Right lobe of liver (tissue), 6 donors: ENCODE results near the gene OVCH2. TPM values are rescaled to one million over a fixed set of nuclear protein-coding genes. Genes with fewer than 3 reads are reported as not detected.

ENCODE experiments used
- ATAC-seq, 4 donors: fragments of 200-7000 bp; cut with Tn5 transposase; one replicate each; pipeline ENCODE4 v1.9.1; 2020; ENCODE audit warnings: mild to moderate bottlenecking in 4 of 4, moderate library complexity in 4 of 4
- DNase-seq, 3 donors: peaks; one replicate each; pipeline ENCODE4 v3.0.0-alpha.2; 2020
- H3K27ac ChIP-seq, 3 donors: fragments of 200-600 bp; one replicate each; pipeline ENCODE4 v1.8.0; 2022
- H3K27me3 ChIP-seq, 2 donors: fragments of 200-600 bp; one replicate each; pipeline ENCODE4 v1.8.0; 2022
- H3K36me3 ChIP-seq, 4 donors: fragments of 200-600 bp; sonication (generic) in 1 of 4; one replicate each; pipeline versions ENCODE4 v1.5.1 to v1.8.0; 2017 to 2022; ENCODE audit warnings: control low read depth in 1 of 4
- H3K4me1 ChIP-seq, 4 donors: fragments of 200-600 bp; sonication (generic) in 1 of 4; one replicate each; pipeline versions ENCODE4 v1.5.1 to v1.8.0; 2017 to 2022; ENCODE audit warnings: control low read depth in 1 of 4
- H3K4me3 ChIP-seq, 3 donors: fragments of 200-600 bp; one replicate each; pipeline ENCODE4 v1.8.0; 2022
- H3K9me3 ChIP-seq, 4 donors: fragments of 200-600 bp; sonication (generic) in 1 of 4; one replicate each; pipeline versions ENCODE4 v1.5.1 to v1.8.0; 2017 to 2022; ENCODE audit warnings: control low read depth in 1 of 4
- POLR2A ChIP-seq: fragments of 450-650 bp; IDR thresholded peaks from one replicate; pipeline ENCODE4 v1.6.1; 2017; ENCODE audit warnings: antibody characterized with exemption, mild to moderate bottlenecking
- WGBS: methylation state at CpG from one replicate; pipeline ENCODE4 v1.1.6; 2018; ENCODE audit warnings: low coverage, low lambda C conversion rate; ENCODE audit not compliant: insufficient coverage; ENCODE audit errors: missing lambda C conversion rate; 5-methylcytosine and 5-hydroxymethylcytosine counted together
- intact Hi-C, 2 donors: fragments of 100-400 bp; cut with DNase I; formaldehyde crosslinking; loops; one replicate each; pipeline versions ENCODE4 v1.11.2 to v1.14.1; 2022
- total RNA-seq, 6 experiments: library from RNA; depleted of rRNA in 2 of 6; stranded (reverse); fragments of >200 nt in 2 of 6; fragmentation: NEBNext Ultra II Directional in 3 of 6; extraction: Animal tissue kit (Norgen Biotek cat#: 25700) in 3 of 6; gene quantifications; one replicate each; pipeline versions ENCODE4 v1.1.0 to v1.2.4, GENCODE V29; 2016 to 2023
- TF ChIP-seq, protein P1 (sequence below), 4 donors: fragments of 200-600 bp in 3 of 4; fragments of 450-650 bp in 1 of 4; IDR thresholded peaks; one replicate each; pipeline versions ENCODE4 v1.5.1 to v1.8.0; 2016 to 2022; ENCODE audit warnings: antibody characterized with exemption in 4 of 4, mild to moderate bottlenecking in 2 of 4
- donor health status: DM: no; HTN: yes; CAD: no.
- donor health status: DM: no; HTN: no; CAD: no.
- donor health status: DM: no; HTN: no; CAD: no.
- donor health status: DM: no; HTN: yes; CAD: no.
- donor health status: DM: no; HTN: yes; CAD: no.

OVCH2 gene
- total RNA-seq, 6 experiments from 2014 or later: not detected

- Histone ChIP-seq H3K36me3 (no peaks in the 10 kb centered on the region), H3K9me3 (no peaks in the 10 kb centered on the region), H3K27me3 (no peaks in the 10 kb centered on the region), H3K27ac (no peak overlapping the region), H3K4me1 (peaks cover 0 to 5% (median 0%) of the 10 kb centered on the region in 4 donors), H3K4me3 (no peak overlapping the region)
- ATAC-seq: no peak
- intact Hi-C loops: no loop called here
- no peak for TF ChIP-seq POLR2A
- TF ChIP-seq, protein P1, sequence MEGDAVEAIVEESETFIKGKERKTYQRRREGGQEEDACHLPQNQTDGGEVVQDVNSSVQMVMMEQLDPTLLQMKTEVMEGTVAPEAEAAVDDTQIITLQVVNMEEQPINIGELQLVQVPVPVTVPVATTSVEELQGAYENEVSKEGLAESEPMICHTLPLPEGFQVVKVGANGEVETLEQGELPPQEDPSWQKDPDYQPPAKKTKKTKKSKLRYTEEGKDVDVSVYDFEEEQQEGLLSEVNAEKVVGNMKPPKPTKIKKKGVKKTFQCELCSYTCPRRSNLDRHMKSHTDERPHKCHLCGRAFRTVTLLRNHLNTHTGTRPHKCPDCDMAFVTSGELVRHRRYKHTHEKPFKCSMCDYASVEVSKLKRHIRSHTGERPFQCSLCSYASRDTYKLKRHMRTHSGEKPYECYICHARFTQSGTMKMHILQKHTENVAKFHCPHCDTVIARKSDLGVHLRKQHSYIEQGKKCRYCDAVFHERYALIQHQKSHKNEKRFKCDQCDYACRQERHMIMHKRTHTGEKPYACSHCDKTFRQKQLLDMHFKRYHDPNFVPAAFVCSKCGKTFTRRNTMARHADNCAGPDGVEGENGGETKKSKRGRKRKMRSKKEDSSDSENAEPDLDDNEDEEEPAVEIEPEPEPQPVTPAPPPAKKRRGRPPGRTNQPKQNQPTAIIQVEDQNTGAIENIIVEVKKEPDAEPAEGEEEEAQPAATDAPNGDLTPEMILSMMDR (IDR thresholded peaks at IDR 0.05): no peak
- WGBS: 60% methylated on average over 1 of the region's 5 CpGs
- DNase-seq: no peak
Measured at GRCh38 chr11:7696424-7696823, 9.9 kb downstream of the OVCH2 start.

- H3K27me3 ChIP-seq: no peaks in the 10 kb centered on the region
- peaks cover 0 to 5% (median 0%) of the 10 kb centered on the region in 4 donors for H3K4me1 ChIP-seq
- intact Hi-C loops: no loop called here
- TF ChIP-seq, protein P1 (IDR thresholded peaks at IDR 0.05): no peak
- TF ChIP-seq POLR2A: no peak
- no peaks in the 10 kb centered on the region for H3K36me3 ChIP-seq
- 54% methylated on average over 3 of the region's 3 CpGs for WGBS
- H3K4me3 ChIP-seq: peak overlapping the region in 1 of 3 donors; percentile 14
- H3K9me3 ChIP-seq: no peaks in the 10 kb centered on the region
- ATAC-seq (peak in 1 of 4 donors; percentile 28), DNase-seq (no peak)
- H3K27ac ChIP-seq: no peak overlapping the region
Measured at GRCh38 chr11:7694235-7694634, 12.0 kb downstream of the OVCH2 start.

GRCh38 chr11:7692426-7692825, 13.9 kb downstream of the OVCH2 start:
- intact Hi-C loops: no loop called here
- DNase-seq (no peak), ATAC-seq (no peak)
- Histone ChIP-seq H3K27ac (no peak overlapping the region), H3K36me3 (no peaks in the 10 kb centered on the region), H3K27me3 (no peaks in the 10 kb centered on the region), H3K4me3 (no peak overlapping the region), H3K4me1 (peaks cover 0 to 5% (median 0%) of the 10 kb centered on the region in 4 donors), H3K9me3 (no peaks in the 10 kb centered on the region)
- no peak for TF ChIP-seq POLR2A
- TF ChIP-seq, protein P1 (IDR thresholded peaks at IDR 0.05): no peak
- WGBS: 86% methylated on average over 3 of the region's 3 CpGs

GRCh38 chr11:7691759-7692350, 14.4 kb downstream of the OVCH2 start:
- H3K4me1 ChIP-seq: peaks cover 0 to 5% (median 0%) of the 10 kb centered on the region in 4 donors
- no peaks in the 10 kb centered on the region for H3K9me3 ChIP-seq
- ATAC-seq (no peak), DNase-seq (no peak)
- TF ChIP-seq POLR2A: no peak
- TF ChIP-seq, protein P1 (IDR thresholded peaks at IDR 0.05): no peak
- no peaks in the 10 kb centered on the region for H3K36me3 ChIP-seq
- intact Hi-C loops: no loop called here
- H3K4me3 ChIP-seq: no peak overlapping the region
- no peak overlapping the region for H3K27ac ChIP-seq
- 37% methylated on average over 6 of the region's 6 CpGs for WGBS
- no peaks in the 10 kb centered on the region for H3K27me3 ChIP-seq
